A673 (cell line): ENCODE results near the gene PCDHA4. TPM values are rescaled to one million over a fixed set of nuclear protein-coding genes. Genes with fewer than 3 reads are reported as not detected.
"Not testable (repeated sequence)": the region's sequence is repeated elsewhere in the genome, so short reads cannot be mapped to it uniquely, and the experiment has no call there.

Experiments
- BruUV-seq: library from RNA; stranded (reverse); fragments of 400-500 nt; replicated peaks from 2 replicates; lab custom pipeline; 2021; lab: Mats Ljungman, UMichigan
- CTCF ChIA-PET: fragments of 300-600 bp; sonication (Branson Sonifier 250); formaldehyde crosslinking; loops from one replicate; lab custom pipeline; 2022; ENCODE audit warnings: antibody characterized with exemption; lab: Charles Lee
- POLR2A ChIA-PET: fragments of 300-600 bp; sonication (Branson Sonifier 250); formaldehyde crosslinking; loops from one replicate; lab custom pipeline; 2022; ENCODE audit warnings: antibody characterized with exemption; ENCODE audit not compliant: low non-redundant PET; lab: Charles Lee
- DNase-seq: peaks from one replicate; pipeline ENCODE4 v3.0.0-alpha.2; 2015; ENCODE audit warnings: low spot score
- H3K27ac ChIP-seq: fragments of 200-600 bp; sonication (generic); 2 replicates; pipeline ENCODE4 v1.5.1; 2016; ENCODE audit warnings: mixed run types, low read depth, mild to moderate bottlenecking, mixed read lengths, antibody characterized with exemption, low read length; ENCODE audit not compliant: poor library complexity, severe bottlenecking
- H3K27me3 ChIP-seq: fragments of 200-600 bp; sonication (generic); replicated peaks from 2 replicates; pipeline ENCODE4 v1.6.1; 2017; ENCODE audit warnings: mixed run types, low read depth, mild to moderate bottlenecking, mixed read lengths, antibody characterized with exemption, low read length; ENCODE audit not compliant: insufficient read depth, poor library complexity
- H3K36me3 ChIP-seq: fragments of 200-600 bp; sonication (generic); 2 replicates; pipeline ENCODE4 v1.6.1; 2016; ENCODE audit warnings: mixed run types, mild to moderate bottlenecking, mixed read lengths, antibody characterized with exemption, low read length; ENCODE audit not compliant: insufficient read depth, poor library complexity, severe bottlenecking
- H3K4me1 ChIP-seq: fragments of 200-600 bp; sonication (generic); 2 replicates; pipeline ENCODE4 v1.6.1; 2017; ENCODE audit warnings: mixed run types, mild to moderate bottlenecking, mixed read lengths, antibody characterized with exemption, low read length; ENCODE audit not compliant: insufficient read depth, poor library complexity, severe bottlenecking
- H3K4me3 ChIP-seq: fragments of 200-600 bp; sonication (generic); 2 replicates; pipeline ENCODE4 v1.5.1; 2016; ENCODE audit warnings: low read depth, mixed run types, mild to moderate bottlenecking, mixed read lengths, low read length; ENCODE audit not compliant: poor library complexity, severe bottlenecking
- H3K9me3 ChIP-seq: fragments of 200-600 bp; sonication (generic); 2 replicates; pipeline ENCODE4 v1.6.1; 2016; ENCODE audit warnings: mixed run types, low read depth, mild to moderate bottlenecking, mixed read lengths, antibody characterized with exemption, low read length; ENCODE audit not compliant: poor library complexity, severe bottlenecking
- CTCF ChIP-seq: fragments of 300-800, 200-600 bp; sonication (generic); conservative IDR thresholded peaks from 2 replicates; pipeline ENCODE4 v1.5.1; 2017; ENCODE audit warnings: low read depth, mild to moderate bottlenecking, antibody characterized with exemption, low read length, moderate library complexity, mixed read lengths
- EZH2 ChIP-seq: fragments of 200-600 bp; sonication (generic); IDR thresholded peaks from 2 replicates; pipeline ENCODE4 v1.6.1; 2017; ENCODE audit warnings: borderline replicate concordance, low read depth, mild to moderate bottlenecking, mixed read lengths, antibody characterized with exemption, low read length; ENCODE audit not compliant: poor library complexity, severe bottlenecking
- intact Hi-C: fragments of 100-400 bp; cut with micrococcal nuclease; formaldehyde crosslinking; loops from one replicate; pipeline ENCODE4 v1.10.0; 2022; ENCODE audit not compliant: unreplicated experiment
- total RNA-seq: library from RNA; stranded (reverse); gene quantifications from 2 replicates; pipeline ENCODE4 v1.2.3, GENCODE V29; 2021

PCDHA4 gene
- total RNA-seq, 1 experiment from 2014 or later, result 0.58 TPM

DNA sequence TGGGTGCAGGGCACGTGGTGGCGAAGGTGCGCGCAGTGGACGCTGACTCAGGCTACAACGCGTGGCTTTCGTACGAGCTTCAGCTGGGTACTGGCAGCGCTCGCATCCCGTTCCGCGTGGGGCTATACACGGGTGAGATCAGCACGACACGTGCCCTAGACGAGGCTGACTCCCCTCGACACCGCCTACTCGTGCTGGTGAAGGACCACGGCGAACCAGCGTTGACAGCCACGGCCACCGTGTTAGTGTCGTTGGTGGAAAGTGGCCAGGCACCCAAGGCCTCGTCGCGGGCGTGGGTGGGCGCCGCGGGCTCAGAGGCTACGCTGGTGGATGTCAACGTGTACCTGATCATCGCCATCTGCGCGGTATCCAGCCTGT lies 10.2 kb upstream of the PCDHA4 start:
- H3K4me1 ChIP-seq, result no peaks in the 10 kb centered on the region
- TF ChIP-seq EZH2, result no peak
- no peak for TF ChIP-seq CTCF
- BruUV-seq, result no TSS peak

GRCh38 chr5:140800816-140801493 lies 5.9 kb upstream of the PCDHA4 start, which contains the start of gene PCDHA3:
TSS of gene PCDHA3 (plus strand) at chr5:140801057.
- ChIA-PET CTCF (no interaction called here), POLR2A (no interaction called here)
- peaks cover 15% of the 10 kb centered on the region for H3K9me3 ChIP-seq
- H3K4me1 ChIP-seq, result no peaks in the 10 kb centered on the region
- TSS peak; percentile 79 for BruUV-seq
- H3K27me3 ChIP-seq, result no peaks in the 10 kb centered on the region
- H3K4me3 ChIP-seq, result peak within 1 kb of the TSS; percentile 51
- intact Hi-C loops, result no loop called here
- H3K36me3 ChIP-seq, result no peaks in the 10 kb centered on the region
- peak; percentile 68 for DNase-seq
- TF ChIP-seq CTCF (peak; percentile 58), EZH2 (no peak)
- peak within 1 kb of the TSS; percentile 25 for H3K27ac ChIP-seq

More for the DNA sequence above, 10.2 kb upstream of the PCDHA4 start:
- Histone ChIP-seq H3K4me3 (no peak overlapping the region), H3K9me3 (peaks cover 19% of the 10 kb centered on the region), H3K36me3 (no peaks in the 10 kb centered on the region), H3K27ac (no peak overlapping the region), H3K27me3 (no peaks in the 10 kb centered on the region)
- ChIA-PET POLR2A (no interaction called here), CTCF (no interaction called here)
- no peak for DNase-seq
- intact Hi-C loops, result no loop called here

DNA sequence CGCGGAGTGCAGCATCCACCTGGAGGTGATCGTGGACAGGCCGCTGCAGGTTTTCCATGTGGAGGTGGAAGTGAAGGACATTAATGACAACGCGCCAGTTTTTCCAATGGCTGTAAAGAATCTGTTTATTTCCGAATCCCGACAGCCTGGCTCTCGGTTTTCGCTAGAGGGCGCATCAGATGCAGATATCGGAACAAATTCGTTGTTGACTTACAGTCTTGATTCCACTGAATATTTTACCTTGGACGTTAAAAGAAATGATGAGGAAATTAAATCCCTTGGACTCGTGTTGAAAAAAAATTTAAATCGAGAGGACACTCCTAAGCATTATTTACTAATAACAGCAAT lies 5.4 kb upstream of the PCDHA4 start:
- peaks cover 17% of the 10 kb centered on the region for H3K9me3 ChIP-seq
- ChIA-PET CTCF (no interaction called here), POLR2A (no interaction called here)
- peak; percentile 57 for DNase-seq
- no peaks in the 10 kb centered on the region for H3K4me1 ChIP-seq
- intact Hi-C loops, result no loop called here
- peak overlapping the region; percentile 25 for H3K27ac ChIP-seq
- no peaks in the 10 kb centered on the region for H3K27me3 ChIP-seq
- no peaks in the 10 kb centered on the region for H3K36me3 ChIP-seq
- BruUV-seq, result no TSS peak
- TF ChIP-seq CTCF, result peak; percentile 65
- no peak for TF ChIP-seq EZH2
- H3K4me3 ChIP-seq, result peak overlapping the region; percentile 51

DNA sequence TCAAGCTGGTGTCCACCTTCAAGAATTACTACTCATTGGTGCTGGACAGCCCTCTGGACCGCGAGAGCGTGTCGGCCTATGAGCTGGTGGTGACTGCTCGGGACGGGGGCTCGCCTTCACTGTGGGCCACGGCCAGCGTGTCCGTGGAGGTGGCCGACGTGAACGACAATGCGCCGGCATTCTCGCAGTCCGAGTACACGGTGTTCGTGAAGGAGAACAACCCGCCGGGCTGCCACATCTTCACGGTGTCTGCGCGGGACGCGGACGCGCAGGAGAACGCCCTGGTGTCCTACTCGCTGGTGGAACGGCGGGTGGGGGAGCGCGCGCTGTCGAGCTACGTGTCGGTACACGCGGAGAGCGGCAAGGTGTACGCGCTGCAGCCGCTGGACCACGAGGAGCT lies 4.5 kb upstream of the PCDHA4 start:
- intact Hi-C loops, H3K4me1 ChIP-seq, H3K36me3 ChIP-seq, CTCF ChIA-PET, H3K27ac ChIP-seq, POLR2A ChIA-PET, H3K27me3 ChIP-seq, H3K4me3 ChIP-seq, DNase-seq, BruUV-seq: not testable (repeated sequence)
- H3K9me3 ChIP-seq, result peaks cover 17% of the 10 kb centered on the region
